ENCODE results near the gene KIAA1328.

DNA sequence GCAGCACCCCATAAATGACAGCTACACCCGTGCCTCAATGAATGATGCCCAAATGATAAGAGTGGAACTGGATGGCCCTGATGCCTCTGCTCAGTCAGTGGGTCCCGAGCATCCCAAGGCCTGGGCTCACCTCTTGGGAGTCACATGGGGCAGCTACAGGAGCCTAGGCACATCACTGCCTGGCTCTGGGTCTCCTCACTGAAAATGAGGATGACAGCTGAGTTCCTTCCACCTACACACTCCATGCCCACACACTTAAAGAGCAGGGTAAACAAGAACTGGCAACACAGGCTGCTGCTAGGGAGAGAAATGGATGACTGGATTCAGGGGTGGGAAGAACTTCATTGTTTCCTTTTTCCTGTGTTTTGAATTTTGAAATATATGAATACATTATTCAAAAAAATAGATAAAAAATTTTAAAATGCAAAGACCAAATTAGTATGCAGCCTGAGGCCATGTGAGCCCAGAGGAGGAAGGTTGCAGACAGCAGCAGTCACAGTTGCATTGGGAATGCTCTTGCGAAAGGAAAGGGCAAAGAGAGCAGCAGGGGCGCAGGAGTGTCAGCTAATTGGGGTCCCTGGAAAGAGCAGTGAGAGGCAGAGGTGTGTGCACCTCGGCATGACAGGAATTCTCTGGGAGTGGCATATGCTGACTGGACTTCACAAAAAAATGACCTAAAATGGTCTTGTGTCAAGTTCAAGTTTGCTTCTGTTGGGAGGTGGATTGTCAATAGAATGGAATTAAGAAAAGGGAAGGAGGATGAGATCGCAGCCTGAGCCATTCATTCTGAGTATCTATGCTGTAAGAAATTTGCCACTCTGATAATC lies 409.6 kb downstream of the KIAA1328 start:
- TF ChIP-seq, protein P1, sequence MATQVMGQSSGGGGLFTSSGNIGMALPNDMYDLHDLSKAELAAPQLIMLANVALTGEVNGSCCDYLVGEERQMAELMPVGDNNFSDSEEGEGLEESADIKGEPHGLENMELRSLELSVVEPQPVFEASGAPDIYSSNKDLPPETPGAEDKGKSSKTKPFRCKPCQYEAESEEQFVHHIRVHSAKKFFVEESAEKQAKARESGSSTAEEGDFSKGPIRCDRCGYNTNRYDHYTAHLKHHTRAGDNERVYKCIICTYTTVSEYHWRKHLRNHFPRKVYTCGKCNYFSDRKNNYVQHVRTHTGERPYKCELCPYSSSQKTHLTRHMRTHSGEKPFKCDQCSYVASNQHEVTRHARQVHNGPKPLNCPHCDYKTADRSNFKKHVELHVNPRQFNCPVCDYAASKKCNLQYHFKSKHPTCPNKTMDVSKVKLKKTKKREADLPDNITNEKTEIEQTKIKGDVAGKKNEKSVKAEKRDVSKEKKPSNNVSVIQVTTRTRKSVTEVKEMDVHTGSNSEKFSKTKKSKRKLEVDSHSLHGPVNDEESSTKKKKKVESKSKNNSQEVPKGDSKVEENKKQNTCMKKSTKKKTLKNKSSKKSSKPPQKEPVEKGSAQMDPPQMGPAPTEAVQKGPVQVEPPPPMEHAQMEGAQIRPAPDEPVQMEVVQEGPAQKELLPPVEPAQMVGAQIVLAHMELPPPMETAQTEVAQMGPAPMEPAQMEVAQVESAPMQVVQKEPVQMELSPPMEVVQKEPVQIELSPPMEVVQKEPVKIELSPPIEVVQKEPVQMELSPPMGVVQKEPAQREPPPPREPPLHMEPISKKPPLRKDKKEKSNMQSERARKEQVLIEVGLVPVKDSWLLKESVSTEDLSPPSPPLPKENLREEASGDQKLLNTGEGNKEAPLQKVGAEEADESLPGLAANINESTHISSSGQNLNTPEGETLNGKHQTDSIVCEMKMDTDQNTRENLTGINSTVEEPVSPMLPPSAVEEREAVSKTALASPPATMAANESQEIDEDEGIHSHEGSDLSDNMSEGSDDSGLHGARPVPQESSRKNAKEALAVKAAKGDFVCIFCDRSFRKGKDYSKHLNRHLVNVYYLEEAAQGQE (IDR thresholded peaks at IDR 0.05; ENCODE audit: borderline replicate concordance) = no peak
- TF ChIP-seq RAD21 (conservative IDR thresholded peaks at IDR 0.05) = no peak

All from neural cell (in vitro differentiated cells).